B cell (primary cell): ENCODE results near the gene C6orf47. TPM values are rescaled to one million over a fixed set of nuclear protein-coding genes. Genes with fewer than 3 reads are reported as not detected.

ENCODE experiments used
- ATAC-seq: fragments of 200-7000 bp; cut with Tn5 transposase; one replicate; pipeline ENCODE4 v1.10.0; 2021; ENCODE audit warnings: low read depth, mild to moderate bottlenecking, moderate number of reproducible peaks, moderate library complexity
- CTCF ChIA-PET: fragments of 350-600 bp; sonication (Branson Sonifier 250); formaldehyde crosslinking; loops from one replicate; lab custom pipeline; 2021; ENCODE audit warnings: antibody characterized with exemption, inconsistent platforms; lab: Charles Lee
- POLR2A ChIA-PET: fragments of 350-600 bp; sonication (Branson Sonifier 250); formaldehyde crosslinking; loops from one replicate; lab custom pipeline; 2021; ENCODE audit warnings: antibody characterized with exemption; lab: Charles Lee
- DNase-seq: peaks from one replicate; pipeline ENCODE4 v3.0.0; 2013
- H2AFZ ChIP-seq: 2 replicates; pipeline ENCODE4 v1.6.1; 2012; ENCODE audit warnings: mild to moderate bottlenecking, low read depth, low read length; ENCODE audit not compliant: insufficient read depth, poor library complexity, severe bottlenecking
- H3K27ac ChIP-seq, 2 donors: 1 replicate in 1 of 2; 2 replicates in 1 of 2; pipeline ENCODE4 v1.5.1; 2012 to 2013; ENCODE audit warnings: low read length in 2 of 2, mild to moderate bottlenecking in 2 of 2, moderate library complexity in 1 of 2
- H3K27me3 ChIP-seq, 4 experiments: fragments of 200-600 bp in 1 of 4; sonication (generic) in 1 of 4; replicated peaks in 1 of 4; 1 replicate in 2 of 4; 2 replicates in 2 of 4; pipeline versions ENCODE4 v1.6.1 to v1.7.0; 2013 to 2016; ENCODE audit warnings: low read length in 3 of 4, mild to moderate bottlenecking in 2 of 4, mixed read lengths in 1 of 4, moderate library complexity in 1 of 4; ENCODE audit not compliant: insufficient read depth in 4 of 4, control insufficient read depth in 3 of 4; ENCODE audit errors: control extremely low read depth in 1 of 4
- H3K36me3 ChIP-seq, 2 experiments: replicated peaks in 1 of 2; 1 replicate in 1 of 2; 2 replicates in 1 of 2; pipeline versions ENCODE4 v1.6.1 to v1.7.1; 2013; ENCODE audit warnings: low read length in 1 of 2; ENCODE audit not compliant: insufficient read depth in 2 of 2, control insufficient read depth in 1 of 2; ENCODE audit errors: control extremely low read depth in 1 of 2, extremely low read depth in 1 of 2
- H3K4me1 ChIP-seq, 2 donors: fragments of 200-600 bp in 1 of 2; sonication (generic) in 1 of 2; 1 replicate in 1 of 2; 2 replicates in 1 of 2; pipeline versions ENCODE4 v1.5.1 to v1.6.1; 2013 to 2017; ENCODE audit warnings: low read length in 2 of 2; ENCODE audit not compliant: control insufficient read depth in 2 of 2, insufficient read depth in 2 of 2
- H3K4me2 ChIP-seq: replicated peaks from 2 replicates; pipeline ENCODE3; 2012; ENCODE audit warnings: mild to moderate bottlenecking, low read depth, low read length; ENCODE audit not compliant: poor library complexity, severe bottlenecking
- H3K4me3 ChIP-seq, 5 experiments: fragments of 200-600 bp in 1 of 5; sonication (generic) in 1 of 5; 1 replicate in 3 of 5; 2 replicates in 2 of 5; pipeline versions ENCODE4 v1.5.1 to v1.7.0; 2011 to 2016; ENCODE audit warnings: low read length in 4 of 5, mild to moderate bottlenecking in 4 of 5, low read depth in 2 of 5, control low read depth in 1 of 5, moderate library complexity in 1 of 5; ENCODE audit not compliant: insufficient read depth in 1 of 5; ENCODE audit errors: control extremely low read depth in 1 of 5, extremely low read depth in 1 of 5
- H3K79me2 ChIP-seq: fragments of 200-600 bp; sonication (generic); one replicate; pipeline ENCODE4 v1.6.0; 2016; ENCODE audit warnings: low read length; ENCODE audit not compliant: control insufficient read depth, insufficient read depth
- H3K9ac ChIP-seq: fragments of 200-600 bp; sonication (generic); 2 replicates; pipeline ENCODE4 v1.6.1; 2017; ENCODE audit warnings: mild to moderate bottlenecking, low read length, moderate library complexity
- H3K9me3 ChIP-seq, 3 donors: one replicate each; pipeline versions ENCODE4 v1.6.1 to v1.7.1; 2013; ENCODE audit warnings: low read length in 2 of 3; ENCODE audit not compliant: control insufficient read depth in 2 of 3, insufficient read depth in 1 of 3; ENCODE audit errors: control extremely low read depth in 1 of 3
- H4K20me1 ChIP-seq: 2 replicates; pipeline ENCODE4 v1.6.0; 2012; ENCODE audit warnings: mild to moderate bottlenecking, low read length; ENCODE audit not compliant: insufficient read depth, control insufficient read depth, poor library complexity, severe bottlenecking
- H3K27ac Mint-ChIP-seq: one replicate; pipeline ENCODE4 v1.8.0; 2021; ENCODE audit warnings: mixed read lengths
- H3K27me3 Mint-ChIP-seq: one replicate; pipeline ENCODE4 v1.8.0; 2021; ENCODE audit warnings: mixed read lengths
- H3K4me1 Mint-ChIP-seq: one replicate; pipeline ENCODE4 v1.8.0; 2021; ENCODE audit warnings: mixed read lengths
- H3K4me3 Mint-ChIP-seq: one replicate; pipeline ENCODE4 v1.8.0; 2021; ENCODE audit warnings: mixed read lengths
- H3K9me3 Mint-ChIP-seq: one replicate; pipeline ENCODE4 v1.8.0; 2022; ENCODE audit warnings: mixed read lengths; ENCODE audit not compliant: insufficient read depth
- EZH2 ChIP-seq: IDR thresholded peaks from 2 replicates; pipeline ENCODE4 v1.6.1; 2012; ENCODE audit warnings: borderline replicate concordance, low read depth, mild to moderate bottlenecking, moderate library complexity, low read length; ENCODE audit not compliant: insufficient read depth, poor library complexity, severe bottlenecking
- WGBS: methylation state at CpG from one replicate; pipeline ENCODE4 v1.1.5; 2013; ENCODE audit warnings: missing lambda C conversion rate; ENCODE audit not compliant: insufficient coverage; 5-methylcytosine and 5-hydroxymethylcytosine counted together
- intact Hi-C: fragments of 100-400 bp; cut with micrococcal nuclease; formaldehyde crosslinking; loops from one replicate; pipeline ENCODE4 v1.10.0; 2022
- polyA plus RNA-seq: library from polyadenylated mRNA; depleted of rRNA; stranded (reverse); fragments of >200 nt; gene quantifications from 2 replicates; pipeline ENCODE4 v1.2.3, GENCODE V29; 2012
- total RNA-seq, 2 donors: library from RNA; stranded (reverse); fragments of 120-200 nt in 1 of 2; gene quantifications; 1 replicate in 1 of 2; 2 replicates in 1 of 2; pipeline versions ENCODE4 v1.2.3 to v1.2.4, GENCODE V29; 2013 to 2022
- TF ChIP-seq, protein P1 (sequence below): fragments of 200-600 bp; IDR thresholded peaks from one replicate; pipeline ENCODE4 v1.8.0; 2022; ENCODE audit warnings: antibody characterized with exemption, mild to moderate bottlenecking

Gene C6orf47
- total and polyA plus RNA-seq, 2 donors (not counting 1 experiment from before 2014, with no cell fraction given) = 7.6 to 34.0 TPM

DNA sequence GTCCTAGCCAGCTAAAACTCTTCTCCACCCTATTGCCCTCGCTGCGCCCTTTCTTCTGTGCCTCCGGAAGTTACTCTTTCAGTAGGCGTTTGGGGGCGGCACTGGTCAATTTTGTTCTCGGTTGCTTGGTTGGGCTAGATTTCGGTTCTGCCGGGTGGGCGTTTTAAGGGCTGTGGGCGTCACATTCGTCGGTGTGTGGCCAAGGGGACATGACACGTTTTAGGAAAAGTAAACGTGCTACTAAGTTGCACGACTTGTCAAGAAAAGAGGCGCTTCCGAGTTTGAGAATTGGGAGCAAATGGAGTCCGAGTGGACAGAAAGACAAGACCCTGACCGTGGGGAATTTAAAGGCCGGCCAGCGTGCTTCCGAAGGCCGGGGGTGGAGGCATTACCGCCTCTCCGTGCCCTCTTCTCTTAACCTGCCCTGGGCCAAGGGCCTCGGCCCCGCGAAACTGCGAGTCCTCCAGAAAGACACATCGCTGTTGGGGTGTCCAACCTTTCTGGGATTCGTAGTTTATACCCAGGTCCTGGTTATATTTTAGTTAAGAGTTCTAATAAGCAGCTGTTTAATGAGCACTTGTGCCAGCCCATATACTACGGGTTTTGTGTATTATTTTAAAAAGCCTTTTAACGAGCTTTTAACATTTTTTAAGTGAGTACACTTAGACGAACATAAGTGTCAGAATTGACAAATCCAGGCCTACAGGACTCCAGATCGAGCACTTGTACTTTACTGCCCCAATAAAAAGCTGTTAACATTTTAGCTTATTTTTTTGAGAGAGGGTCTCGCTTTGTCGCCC lies 7.5 kb downstream of the C6orf47 start:
- TF ChIP-seq, protein P1, sequence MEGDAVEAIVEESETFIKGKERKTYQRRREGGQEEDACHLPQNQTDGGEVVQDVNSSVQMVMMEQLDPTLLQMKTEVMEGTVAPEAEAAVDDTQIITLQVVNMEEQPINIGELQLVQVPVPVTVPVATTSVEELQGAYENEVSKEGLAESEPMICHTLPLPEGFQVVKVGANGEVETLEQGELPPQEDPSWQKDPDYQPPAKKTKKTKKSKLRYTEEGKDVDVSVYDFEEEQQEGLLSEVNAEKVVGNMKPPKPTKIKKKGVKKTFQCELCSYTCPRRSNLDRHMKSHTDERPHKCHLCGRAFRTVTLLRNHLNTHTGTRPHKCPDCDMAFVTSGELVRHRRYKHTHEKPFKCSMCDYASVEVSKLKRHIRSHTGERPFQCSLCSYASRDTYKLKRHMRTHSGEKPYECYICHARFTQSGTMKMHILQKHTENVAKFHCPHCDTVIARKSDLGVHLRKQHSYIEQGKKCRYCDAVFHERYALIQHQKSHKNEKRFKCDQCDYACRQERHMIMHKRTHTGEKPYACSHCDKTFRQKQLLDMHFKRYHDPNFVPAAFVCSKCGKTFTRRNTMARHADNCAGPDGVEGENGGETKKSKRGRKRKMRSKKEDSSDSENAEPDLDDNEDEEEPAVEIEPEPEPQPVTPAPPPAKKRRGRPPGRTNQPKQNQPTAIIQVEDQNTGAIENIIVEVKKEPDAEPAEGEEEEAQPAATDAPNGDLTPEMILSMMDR = no peak
- TF ChIP-seq EZH2 = no peak
- no peaks in the 10 kb centered on the region for H3K9me3 ChIP-seq
- H3K4me2 ChIP-seq = peak overlapping the region; percentile 87
- H3K4me3 ChIP-seq = peak overlapping the region; percentile 66 to 96 (median 86)
- peak overlapping the region; percentile 97 to 98 for H3K27ac ChIP-seq
- peak overlapping the region; percentile 76 for H2AFZ ChIP-seq
- Mint-ChIP-seq H3K27me3 (no peaks in the 10 kb centered on the region), H3K27ac (peak overlapping the region; percentile 100), H3K4me3 (peak overlapping the region; percentile 98), H3K9me3 (no peaks in the 10 kb centered on the region), H3K4me1 (peaks cover 48% of the 10 kb centered on the region)
- peaks cover 88% of the 10 kb centered on the region for H3K79me2 ChIP-seq
- peaks cover 2 to 32% of the 10 kb centered on the region in 2 experiments for H3K36me3 ChIP-seq
- DNase-seq (no peak), ATAC-seq (peak; percentile 69)
- ChIA-PET POLR2A (interaction anchor here (0.5 to 3.0 kb wide), 26 partner anchors 10 to 1930 kb away, joined by 3 to 57 read pairs (median 4); partner anchors contain the start of genes ABHD16A, C6orf47, CLIC1 and CSNK2B), CTCF (interaction anchor here (0.7 to 2.2 kb wide), 12 partner anchors 10 to 180 kb away, joined by 3 to 9 read pairs (median 5); partner anchors contain the start of genes CSNK2B, GPANK1, LSM2 and VARS1)
- peaks cover 22 to 29% of the 10 kb centered on the region in 2 donors for H3K4me1 ChIP-seq
- peaks cover 20% of the 10 kb centered on the region for H4K20me1 ChIP-seq
- under 1% methylated on average over 21 of the region's 37 CpGs for WGBS
- peak overlapping the region; percentile 98 for H3K9ac ChIP-seq
- intact Hi-C loops = loop anchor here (1.0 to 10.0 kb wide), 9 partner anchors 7 to 1438 kb away; partner anchors contain the start of genes C6orf47, EHMT2, NEU1 and PRRC2A
- no peaks in the 10 kb centered on the region for H3K27me3 ChIP-seq
